HG03025 (cell line): ENCODE measurements around the gene LGALS7B.

Source experiments
- ATAC-seq: cut with Tn5 transposase; IDR thresholded peaks from one replicate; pipeline ENCODE4 v1.9.1; 2021; ENCODE audit warnings: mild to moderate bottlenecking, moderate library complexity; ENCODE audit not compliant: unreplicated experiment, low FRiP score

The LGALS7B gene

DNA sequence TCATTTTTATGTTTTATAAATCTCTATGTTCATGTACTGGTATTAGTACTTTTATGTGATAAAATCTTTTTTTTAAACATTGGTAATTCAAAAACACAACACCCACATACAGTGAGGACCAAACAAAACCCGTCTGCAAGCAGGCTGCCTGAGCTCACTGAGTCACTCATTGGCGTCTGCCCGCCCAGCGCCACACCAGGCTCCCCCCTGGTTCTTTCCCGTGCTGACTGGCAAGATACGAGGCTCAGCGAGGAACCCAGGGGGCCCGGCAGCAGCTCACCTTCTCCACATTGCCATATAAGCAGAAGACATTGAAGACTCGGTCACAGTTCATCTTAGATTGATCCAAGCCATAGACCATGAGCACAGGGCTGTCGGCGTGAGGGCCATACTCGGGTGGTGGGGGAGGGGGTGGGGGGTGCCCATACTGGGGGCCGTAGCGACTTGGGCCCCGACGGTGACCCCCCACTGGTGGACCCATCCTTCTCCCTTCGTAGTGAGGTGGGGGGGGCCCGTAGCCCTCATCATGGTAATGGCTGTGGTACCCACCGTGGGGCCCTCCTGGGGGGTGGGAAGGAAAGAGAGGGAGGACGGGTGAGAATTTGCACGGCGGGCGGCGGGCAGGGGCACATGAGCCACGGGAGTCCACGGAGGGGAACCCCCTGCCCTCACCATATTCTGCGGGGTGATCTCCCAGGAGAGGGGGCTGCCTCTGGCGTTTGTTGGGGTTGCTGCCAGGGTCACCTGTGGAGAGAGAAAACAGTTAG, 51.0 kb downstream of the LGALS7B start:
- ATAC-seq = no peak

DNA sequence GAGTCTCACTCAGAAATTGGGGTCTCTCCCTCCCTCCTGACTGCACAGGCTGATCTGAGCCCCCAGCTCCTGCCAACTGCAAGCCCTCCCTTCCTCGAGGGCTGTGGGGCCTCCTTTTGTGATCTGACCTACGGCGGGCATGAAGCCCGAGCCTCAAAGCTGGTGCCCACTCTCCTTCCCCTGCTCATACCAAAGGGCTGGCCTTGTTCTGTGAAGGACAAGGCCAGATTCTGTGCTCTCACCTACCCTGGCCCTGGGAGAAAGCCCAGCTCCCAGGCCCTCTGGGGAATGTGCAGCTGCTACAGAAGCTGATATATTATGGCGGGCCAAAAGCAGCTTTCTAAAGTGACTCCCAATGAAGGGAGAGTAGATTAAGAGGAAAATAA, 51.6 kb downstream of the LGALS7B start:
- ATAC-seq = no peak
